Measurements from ENCODE around the gene ST3GAL6. TPM values are rescaled to one million over a fixed set of nuclear protein-coding genes. Genes with fewer than 3 reads are reported as not detected.

ST3GAL6 gene
- total RNA-seq, 1 experiment from 2014 or later: 3.2 TPM

- H3K36me3 Mint-ChIP-seq (ENCODE audit: insufficient read depth, unreplicated experiment): no peaks in the 10 kb centered on the region
- H3K27me3 Mint-ChIP-seq (ENCODE audit: unreplicated experiment): no peaks in the 10 kb centered on the region
- no peaks in the 10 kb centered on the region for H3K9me3 Mint-ChIP-seq (ENCODE audit: low read depth, unreplicated experiment)
- H3K27ac Mint-ChIP-seq (ENCODE audit: unreplicated experiment): no peak overlapping the region
- no TSS peak for BruUV-seq (replicated peaks)
- TF ChIP-seq, protein P1, sequence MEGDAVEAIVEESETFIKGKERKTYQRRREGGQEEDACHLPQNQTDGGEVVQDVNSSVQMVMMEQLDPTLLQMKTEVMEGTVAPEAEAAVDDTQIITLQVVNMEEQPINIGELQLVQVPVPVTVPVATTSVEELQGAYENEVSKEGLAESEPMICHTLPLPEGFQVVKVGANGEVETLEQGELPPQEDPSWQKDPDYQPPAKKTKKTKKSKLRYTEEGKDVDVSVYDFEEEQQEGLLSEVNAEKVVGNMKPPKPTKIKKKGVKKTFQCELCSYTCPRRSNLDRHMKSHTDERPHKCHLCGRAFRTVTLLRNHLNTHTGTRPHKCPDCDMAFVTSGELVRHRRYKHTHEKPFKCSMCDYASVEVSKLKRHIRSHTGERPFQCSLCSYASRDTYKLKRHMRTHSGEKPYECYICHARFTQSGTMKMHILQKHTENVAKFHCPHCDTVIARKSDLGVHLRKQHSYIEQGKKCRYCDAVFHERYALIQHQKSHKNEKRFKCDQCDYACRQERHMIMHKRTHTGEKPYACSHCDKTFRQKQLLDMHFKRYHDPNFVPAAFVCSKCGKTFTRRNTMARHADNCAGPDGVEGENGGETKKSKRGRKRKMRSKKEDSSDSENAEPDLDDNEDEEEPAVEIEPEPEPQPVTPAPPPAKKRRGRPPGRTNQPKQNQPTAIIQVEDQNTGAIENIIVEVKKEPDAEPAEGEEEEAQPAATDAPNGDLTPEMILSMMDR (IDR thresholded peaks at IDR 0.05; ENCODE audit: unreplicated experiment): no peak
- CTCF ChIA-PET: no interaction called here
- H3K4me3 Mint-ChIP-seq (ENCODE audit: low read depth, unreplicated experiment): no peak overlapping the region
- no peak for DNase-seq
- intact Hi-C loops (cut with micrococcal nuclease; ENCODE audit: unreplicated experiment): no loop called here
- H3K4me1 Mint-ChIP-seq (ENCODE audit: low read depth, unreplicated experiment): peaks cover 19% of the 10 kb centered on the region
Measured at GRCh38 chr3:98746882-98747281, 16.3 kb upstream of the ST3GAL6 start.

DNA sequence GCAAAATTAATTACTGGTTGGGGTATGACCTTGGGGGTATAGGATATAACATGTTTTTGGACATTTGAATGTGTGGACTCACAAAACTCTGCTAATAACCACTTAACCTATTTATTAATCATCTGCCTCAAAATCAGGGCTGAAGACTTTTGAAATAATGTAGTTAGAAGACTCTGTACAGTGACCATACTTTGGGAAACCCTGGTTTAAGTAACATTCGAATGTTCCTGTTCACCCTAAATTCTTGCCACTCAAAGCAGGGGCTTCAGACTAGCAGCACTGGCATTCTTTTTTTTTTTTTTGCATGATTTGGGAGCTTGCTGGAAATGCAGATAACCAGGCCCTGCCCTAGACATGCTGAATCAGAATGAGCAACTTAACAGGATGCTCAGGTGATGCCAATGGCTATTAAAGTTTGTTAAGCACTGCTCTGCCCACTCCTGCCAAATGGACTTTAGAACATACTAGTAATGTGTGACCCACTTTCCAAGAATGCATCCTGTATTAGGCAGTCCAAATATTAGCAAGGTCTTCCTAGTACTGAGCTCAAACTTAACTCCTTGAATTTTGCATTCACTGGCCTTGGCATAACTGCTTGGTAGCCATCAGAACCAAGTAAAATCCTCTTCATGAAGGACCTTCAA lies 12.7 kb upstream of the ST3GAL6 start:
- Mint-ChIP-seq H3K4me3 (ENCODE audit: low read depth, unreplicated experiment) (no peak overlapping the region), H3K9me3 (ENCODE audit: low read depth, unreplicated experiment) (no peaks in the 10 kb centered on the region), H3K27ac (ENCODE audit: unreplicated experiment) (no peak overlapping the region), H3K36me3 (ENCODE audit: insufficient read depth, unreplicated experiment) (no peaks in the 10 kb centered on the region), H3K27me3 (ENCODE audit: unreplicated experiment) (no peaks in the 10 kb centered on the region), H3K4me1 (ENCODE audit: low read depth, unreplicated experiment) (no peaks in the 10 kb centered on the region)
- DNase-seq: no peak
- CTCF ChIA-PET: no interaction called here
- no TSS peak for BruUV-seq (replicated peaks)
- TF ChIP-seq, protein P1 (IDR thresholded peaks at IDR 0.05; ENCODE audit: unreplicated experiment): no peak
- intact Hi-C loops (cut with micrococcal nuclease; ENCODE audit: unreplicated experiment): no loop called here

DNA sequence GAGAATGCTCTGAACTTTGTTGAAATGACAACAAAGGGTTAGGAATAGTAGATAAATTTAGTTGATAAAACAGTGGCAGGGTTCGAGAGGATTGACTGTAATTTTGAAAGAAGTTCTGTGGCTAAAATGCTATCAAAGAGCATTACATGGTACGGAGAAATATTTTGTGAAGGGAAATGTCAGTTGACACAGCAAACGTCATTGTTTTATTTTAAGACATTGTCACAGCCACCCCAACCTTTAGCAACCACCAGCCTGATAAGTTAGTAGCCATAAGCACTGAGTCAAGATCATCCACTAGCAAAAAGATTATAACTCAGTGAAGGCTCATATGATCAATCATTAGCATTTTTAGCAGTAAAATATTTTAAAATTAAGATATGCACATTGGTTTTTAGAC lies 8.7 kb upstream of the ST3GAL6 start:
- Mint-ChIP-seq H3K4me1 (ENCODE audit: low read depth, unreplicated experiment) (no peaks in the 10 kb centered on the region), H3K4me3 (ENCODE audit: low read depth, unreplicated experiment) (no peak overlapping the region), H3K27me3 (ENCODE audit: unreplicated experiment) (no peaks in the 10 kb centered on the region), H3K36me3 (ENCODE audit: insufficient read depth, unreplicated experiment) (no peaks in the 10 kb centered on the region), H3K9me3 (ENCODE audit: low read depth, unreplicated experiment) (no peaks in the 10 kb centered on the region), H3K27ac (ENCODE audit: unreplicated experiment) (no peak overlapping the region)
- CTCF ChIA-PET: no interaction called here
- intact Hi-C loops (cut with micrococcal nuclease; ENCODE audit: unreplicated experiment): no loop called here
- TF ChIP-seq, protein P1 (IDR thresholded peaks at IDR 0.05; ENCODE audit: unreplicated experiment): no peak
- no TSS peak for BruUV-seq (replicated peaks)
- no peak for DNase-seq

GRCh38 chr3:98755601-98756000 lies 7.5 kb upstream of the ST3GAL6 start:
- H3K36me3 Mint-ChIP-seq (ENCODE audit: insufficient read depth, unreplicated experiment): no peaks in the 10 kb centered on the region
- H3K4me1 Mint-ChIP-seq (ENCODE audit: low read depth, unreplicated experiment): no peaks in the 10 kb centered on the region
- no peaks in the 10 kb centered on the region for H3K9me3 Mint-ChIP-seq (ENCODE audit: low read depth, unreplicated experiment)
- no peaks in the 10 kb centered on the region for H3K27me3 Mint-ChIP-seq (ENCODE audit: unreplicated experiment)
- CTCF ChIA-PET: no interaction called here
- TF ChIP-seq, protein P1 (IDR thresholded peaks at IDR 0.05; ENCODE audit: unreplicated experiment): no peak
- H3K27ac Mint-ChIP-seq (ENCODE audit: unreplicated experiment): no peak overlapping the region
- BruUV-seq (replicated peaks): no TSS peak
- intact Hi-C loops (cut with micrococcal nuclease; ENCODE audit: unreplicated experiment): no loop called here
- no peak overlapping the region for H3K4me3 Mint-ChIP-seq (ENCODE audit: low read depth, unreplicated experiment)
- DNase-seq: no peak
